B cell (primary cell): ENCODE results near the gene EFHD2.

Source experiments
- CTCF ChIP-seq: fragments of 200-600 bp; IDR thresholded peaks from one replicate; pipeline ENCODE4 v1.8.0; 2022; ENCODE audit warnings: antibody characterized with exemption, mild to moderate bottlenecking
- EZH2 ChIP-seq: IDR thresholded peaks from 2 replicates; pipeline ENCODE4 v1.6.1; 2012; ENCODE audit warnings: borderline replicate concordance, low read depth, mild to moderate bottlenecking, moderate library complexity, low read length; ENCODE audit not compliant: insufficient read depth, poor library complexity, severe bottlenecking

- TF ChIP-seq CTCF (no peak), EZH2 (no peak)
Measured at GRCh38 chr1:15399710-15400109, 10.0 kb upstream of the EFHD2 start.
